ENCODE data around the gene UBR3. TPM values are rescaled to one million over a fixed set of nuclear protein-coding genes. Genes with fewer than 3 reads are reported as not detected.

Gene UBR3, protein sequence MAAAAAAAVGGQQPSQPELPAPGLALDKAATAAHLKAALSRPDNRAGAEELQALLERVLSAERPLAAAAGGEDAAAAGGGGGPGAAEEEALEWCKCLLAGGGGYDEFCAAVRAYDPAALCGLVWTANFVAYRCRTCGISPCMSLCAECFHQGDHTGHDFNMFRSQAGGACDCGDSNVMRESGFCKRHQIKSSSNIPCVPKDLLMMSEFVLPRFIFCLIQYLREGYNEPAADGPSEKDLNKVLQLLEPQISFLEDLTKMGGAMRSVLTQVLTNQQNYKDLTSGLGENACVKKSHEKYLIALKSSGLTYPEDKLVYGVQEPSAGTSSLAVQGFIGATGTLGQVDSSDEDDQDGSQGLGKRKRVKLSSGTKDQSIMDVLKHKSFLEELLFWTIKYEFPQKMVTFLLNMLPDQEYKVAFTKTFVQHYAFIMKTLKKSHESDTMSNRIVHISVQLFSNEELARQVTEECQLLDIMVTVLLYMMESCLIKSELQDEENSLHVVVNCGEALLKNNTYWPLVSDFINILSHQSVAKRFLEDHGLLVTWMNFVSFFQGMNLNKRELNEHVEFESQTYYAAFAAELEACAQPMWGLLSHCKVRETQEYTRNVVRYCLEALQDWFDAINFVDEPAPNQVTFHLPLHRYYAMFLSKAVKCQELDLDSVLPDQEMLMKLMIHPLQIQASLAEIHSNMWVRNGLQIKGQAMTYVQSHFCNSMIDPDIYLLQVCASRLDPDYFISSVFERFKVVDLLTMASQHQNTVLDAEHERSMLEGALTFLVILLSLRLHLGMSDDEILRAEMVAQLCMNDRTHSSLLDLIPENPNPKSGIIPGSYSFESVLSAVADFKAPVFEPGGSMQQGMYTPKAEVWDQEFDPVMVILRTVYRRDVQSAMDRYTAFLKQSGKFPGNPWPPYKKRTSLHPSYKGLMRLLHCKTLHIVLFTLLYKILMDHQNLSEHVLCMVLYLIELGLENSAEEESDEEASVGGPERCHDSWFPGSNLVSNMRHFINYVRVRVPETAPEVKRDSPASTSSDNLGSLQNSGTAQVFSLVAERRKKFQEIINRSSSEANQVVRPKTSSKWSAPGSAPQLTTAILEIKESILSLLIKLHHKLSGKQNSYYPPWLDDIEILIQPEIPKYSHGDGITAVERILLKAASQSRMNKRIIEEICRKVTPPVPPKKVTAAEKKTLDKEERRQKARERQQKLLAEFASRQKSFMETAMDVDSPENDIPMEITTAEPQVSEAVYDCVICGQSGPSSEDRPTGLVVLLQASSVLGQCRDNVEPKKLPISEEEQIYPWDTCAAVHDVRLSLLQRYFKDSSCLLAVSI (N-terminal part only)
- 100 to 1,000 TPM; 101 to 192 (median 114) TPM for total RNA-seq

DNA sequence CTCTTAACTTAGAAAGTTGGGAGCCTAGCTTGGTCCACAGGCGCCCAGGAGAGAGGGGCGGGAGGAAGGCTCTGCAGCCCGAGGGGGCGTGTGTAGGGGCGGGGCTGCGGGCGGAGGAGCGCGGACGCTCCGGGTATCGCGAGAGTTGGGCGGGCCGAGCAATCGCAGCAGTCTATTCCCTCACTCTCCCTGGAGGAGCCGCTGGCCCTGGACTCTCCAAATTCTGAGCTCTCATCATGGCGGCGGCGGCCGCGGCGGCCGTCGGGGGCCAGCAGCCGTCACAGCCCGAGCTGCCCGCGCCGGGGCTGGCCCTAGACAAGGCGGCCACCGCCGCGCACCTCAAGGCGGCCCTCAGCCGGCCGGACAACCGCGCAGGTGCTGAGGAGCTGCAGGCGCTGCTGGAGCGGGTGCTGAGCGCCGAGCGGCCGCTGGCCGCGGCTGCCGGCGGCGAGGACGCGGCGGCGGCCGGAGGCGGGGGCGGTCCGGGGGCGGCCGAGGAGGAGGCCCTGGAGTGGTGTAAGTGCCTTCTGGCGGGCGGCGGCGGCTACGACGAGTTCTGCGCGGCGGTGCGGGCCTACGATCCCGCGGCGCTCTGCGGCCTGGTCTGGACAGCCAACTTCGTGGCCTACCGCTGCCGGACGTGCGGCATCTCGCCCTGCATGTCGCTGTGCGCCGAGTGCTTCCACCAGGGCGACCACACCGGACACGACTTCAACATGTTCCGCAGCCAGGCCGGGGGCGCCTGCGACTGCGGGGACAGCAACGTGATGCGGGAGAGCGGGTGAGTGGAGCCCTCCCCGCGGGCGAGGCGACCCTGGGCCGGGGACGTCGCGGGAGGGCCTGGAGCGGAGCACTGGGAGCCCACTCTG, at the start of gene UBR3:
TSS of gene UBR3 (plus strand) at position 183 of the 869 bp plus-strand sequence. CDS start at position 237, 54 bp downstream.
- H3K4me1 ChIP-seq: peaks cover 35 to 48% of the 10 kb centered on the region in 2 donors
- WGBS, 2 donors: 0% methylated on average over 22 to 24 of the region's 104 CpGs

DNA sequence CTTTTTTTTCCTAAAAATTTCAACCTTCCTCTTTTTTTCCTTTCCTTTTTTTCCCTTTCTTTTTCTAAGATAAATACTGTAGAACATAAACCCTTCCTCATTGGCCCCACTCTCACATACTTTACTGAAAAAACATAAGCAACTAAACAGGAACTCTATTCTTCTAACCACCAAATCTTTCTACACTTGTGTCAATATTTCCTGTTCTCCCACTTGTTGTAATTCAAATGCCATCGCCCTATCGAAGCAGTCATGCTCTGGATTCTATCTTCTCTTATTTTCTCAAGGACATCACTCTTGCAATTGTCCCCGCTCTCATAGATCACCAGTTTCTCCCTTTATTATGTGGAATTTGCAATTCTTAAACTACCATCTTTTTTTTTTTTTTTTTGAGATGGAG, 48.8 kb upstream of the UBR3 start:
- Histone ChIP-seq H3K27me3 (no peaks in the 10 kb centered on the region), H3K9me3 (no peaks in the 10 kb centered on the region), H3K4me3 (replicated peaks in 1 of 3) (no peak overlapping the region), H3K4me1 (peaks cover 20 to 36% of the 10 kb centered on the region in 2 donors), H3K27ac (peak overlapping the region in 2 of 3 donors; percentile 69 to 91), H3K36me3 (no peaks in the 10 kb centered on the region)
- TF ChIP-seq POLR2A (IDR thresholded peaks at IDR 0.05): no peak
- TF ChIP-seq, protein P1, sequence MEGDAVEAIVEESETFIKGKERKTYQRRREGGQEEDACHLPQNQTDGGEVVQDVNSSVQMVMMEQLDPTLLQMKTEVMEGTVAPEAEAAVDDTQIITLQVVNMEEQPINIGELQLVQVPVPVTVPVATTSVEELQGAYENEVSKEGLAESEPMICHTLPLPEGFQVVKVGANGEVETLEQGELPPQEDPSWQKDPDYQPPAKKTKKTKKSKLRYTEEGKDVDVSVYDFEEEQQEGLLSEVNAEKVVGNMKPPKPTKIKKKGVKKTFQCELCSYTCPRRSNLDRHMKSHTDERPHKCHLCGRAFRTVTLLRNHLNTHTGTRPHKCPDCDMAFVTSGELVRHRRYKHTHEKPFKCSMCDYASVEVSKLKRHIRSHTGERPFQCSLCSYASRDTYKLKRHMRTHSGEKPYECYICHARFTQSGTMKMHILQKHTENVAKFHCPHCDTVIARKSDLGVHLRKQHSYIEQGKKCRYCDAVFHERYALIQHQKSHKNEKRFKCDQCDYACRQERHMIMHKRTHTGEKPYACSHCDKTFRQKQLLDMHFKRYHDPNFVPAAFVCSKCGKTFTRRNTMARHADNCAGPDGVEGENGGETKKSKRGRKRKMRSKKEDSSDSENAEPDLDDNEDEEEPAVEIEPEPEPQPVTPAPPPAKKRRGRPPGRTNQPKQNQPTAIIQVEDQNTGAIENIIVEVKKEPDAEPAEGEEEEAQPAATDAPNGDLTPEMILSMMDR (IDR thresholded peaks at IDR 0.05): no peak
- no peak for DNase-seq
- intact Hi-C loops (cut with DNase I): no loop called here
- 60 to 63% methylated on average over 3 of the region's 3 CpGs for WGBS, 2 donors

More for the DNA sequence above, at the start of gene UBR3:
- DNase-seq: peak; percentile 95
- Histone ChIP-seq H3K4me3 (replicated peaks in 1 of 3) (peak within 1 kb of the TSS; percentile 77 to 97 (median 79)), H3K27me3 (no peaks in the 10 kb centered on the region), H3K27ac (peak within 1 kb of the TSS; percentile 62 to 77 (median 77)), H3K36me3 (no peaks in the 10 kb centered on the region), H3K9me3 (no peaks in the 10 kb centered on the region)
- TF ChIP-seq, protein P1 (IDR thresholded peaks at IDR 0.05): peak in 2 of 6 experiments; percentile 14 to 24
- peak; percentile 74 to 94 for TF ChIP-seq POLR2A (IDR thresholded peaks at IDR 0.05)
- intact Hi-C loops (cut with DNase I): loop anchor here (5.0 kb wide), 1 partner anchor 100 kb away; no protein-coding TSS in a partner anchor

DNA sequence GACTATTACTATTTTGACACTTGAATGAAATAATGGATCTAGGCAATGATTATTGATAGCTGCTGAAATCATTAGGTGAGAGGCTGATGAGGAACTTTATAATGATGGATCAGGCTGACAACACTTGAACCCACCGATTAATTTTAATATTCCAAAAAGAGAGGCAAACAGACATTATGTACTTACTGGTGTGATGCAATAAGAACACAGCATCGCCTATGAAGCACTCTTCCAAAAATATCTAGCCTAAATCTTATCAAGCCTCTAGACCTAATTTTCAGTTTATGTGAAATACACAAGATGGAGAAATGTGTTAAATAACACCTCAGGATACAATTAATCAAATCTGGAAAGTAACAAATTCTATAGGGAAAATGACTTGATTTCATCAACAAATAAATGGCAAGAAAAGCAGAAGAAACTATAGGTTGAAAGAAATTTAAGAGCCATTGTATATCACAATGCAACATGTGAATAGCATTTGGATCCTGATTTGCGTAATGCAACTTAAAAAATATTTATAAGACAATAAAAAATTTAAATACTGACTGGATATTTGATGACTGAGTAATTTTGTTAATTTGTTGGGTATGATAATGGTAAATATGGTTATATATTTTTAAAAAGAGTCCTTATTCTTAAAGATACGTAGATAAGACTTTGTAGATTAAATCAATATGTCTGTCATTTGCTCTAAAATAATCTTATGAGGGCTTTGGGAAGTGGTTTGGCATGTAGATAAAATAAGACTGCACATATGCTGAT, 45.8 kb upstream of the UBR3 start:
- H3K27me3 ChIP-seq: no peaks in the 10 kb centered on the region
- peaks cover 10 to 22% of the 10 kb centered on the region in 2 donors for H3K4me1 ChIP-seq
- 96 to 98% methylated on average over 4 of the region's 4 CpGs for WGBS, 2 donors
- TF ChIP-seq, protein P1 (IDR thresholded peaks at IDR 0.05): no peak
- TF ChIP-seq POLR2A (IDR thresholded peaks at IDR 0.05): no peak
- H3K4me3 ChIP-seq (replicated peaks in 1 of 3): no peak overlapping the region
- no peak overlapping the region for H3K27ac ChIP-seq
- no peaks in the 10 kb centered on the region for H3K36me3 ChIP-seq
- DNase-seq: no peak
- no peaks in the 10 kb centered on the region for H3K9me3 ChIP-seq
- intact Hi-C loops (cut with DNase I): no loop called here

DNA sequence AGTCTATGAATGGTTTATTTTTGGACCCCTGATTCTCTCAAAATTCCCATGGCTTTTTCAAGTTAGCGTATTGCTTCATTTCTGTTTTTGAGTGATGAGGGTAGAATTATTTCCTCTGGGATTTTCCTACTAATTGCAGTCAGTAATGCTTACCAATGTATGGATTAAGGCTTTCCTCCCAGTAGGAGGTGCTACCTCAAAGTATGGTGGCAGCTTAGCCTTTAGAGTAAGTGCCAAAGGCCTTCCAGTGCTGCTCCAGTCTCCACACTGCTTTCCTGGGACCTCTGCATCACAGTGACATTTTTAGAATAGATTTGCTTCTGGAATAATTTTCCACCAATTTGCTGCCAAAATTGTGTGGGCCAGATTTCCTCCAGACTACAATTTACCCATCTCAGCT, 44.7 kb upstream of the UBR3 start:
- no peak overlapping the region for H3K27ac ChIP-seq
- H3K27me3 ChIP-seq: no peaks in the 10 kb centered on the region
- WGBS, 2 donors: 95 to 100% methylated on average over 1 of the region's 1 CpG
- H3K9me3 ChIP-seq: no peaks in the 10 kb centered on the region
- H3K36me3 ChIP-seq: no peaks in the 10 kb centered on the region
- peaks cover 0 to 12% of the 10 kb centered on the region in 2 donors for H3K4me1 ChIP-seq
- intact Hi-C loops (cut with DNase I): no loop called here
- no peak for DNase-seq
- TF ChIP-seq POLR2A (IDR thresholded peaks at IDR 0.05): no peak
- TF ChIP-seq, protein P1 (IDR thresholded peaks at IDR 0.05): no peak
- no peak overlapping the region for H3K4me3 ChIP-seq (replicated peaks in 1 of 3)
